ENCODE data around the gene TFDP1.

- no peak for TF ChIP-seq CTCF (IDR thresholded peaks at IDR 0.05)
- TF ChIP-seq POLR2A (IDR thresholded peaks at IDR 0.05) = no peak
Measured at GRCh38 chr13:113602291-113602988, 17.9 kb downstream of the TFDP1 start.

Data from right lobe of liver (tissue), 4 donors.